Measurements from ENCODE around the gene TMEM63A.
"Not testable (repeated sequence)": the region's sequence is repeated elsewhere in the genome, so short reads cannot be mapped to it uniquely, and the experiment has no call there.

TMEM63A gene

GRCh38 chr1:225908013-225908640 is 25.9 kb upstream of the TMEM63A start:
- DNase-seq, result no peak

- no peak for DNase-seq
These were observed 25.2 kb upstream of the TMEM63A start for GRCh38 chr1:225907341-225907740.

- DNase-seq, result no peak
These were observed 24.3 kb upstream of the TMEM63A start for GRCh38 chr1:225906467-225906866.

- DNase-seq, result no peak
These were observed 21.4 kb upstream of the TMEM63A start for GRCh38 chr1:225903623-225904022.

GRCh38 chr1:225899044-225899925 is 17.1 kb upstream of the TMEM63A start:
- no peak for DNase-seq

- DNase-seq, result no peak
These were observed 15.7 kb upstream of the TMEM63A start for GRCh38 chr1:225897595-225898514.

- no peak for DNase-seq
These were observed 14.9 kb upstream of the TMEM63A start for GRCh38 chr1:225896937-225897549.

- no peak for DNase-seq
These were observed 14.3 kb upstream of the TMEM63A start for GRCh38 chr1:225896494-225896893.

GRCh38 chr1:225892307-225892706 is 10.1 kb upstream of the TMEM63A start:
- no peak for DNase-seq

- DNase-seq, result no peak
These were observed 9.2 kb upstream of the TMEM63A start for GRCh38 chr1:225891229-225891972.

GRCh38 chr1:225890346-225891228 is 8.4 kb upstream of the TMEM63A start:
- no peak for DNase-seq

GRCh38 chr1:225889743-225890142 is 7.6 kb upstream of the TMEM63A start:
- no peak for DNase-seq

- DNase-seq, result no peak
These were observed 6.9 kb upstream of the TMEM63A start, which contains the start of gene LEFTY1 for GRCh38 chr1:225888898-225889601. TSS of gene LEFTY1 (minus strand) at chr1:225889146. CDS start at chr1:225889066, 80 bp downstream.

- no peak for DNase-seq
These were observed 6.2 kb upstream of the TMEM63A start for GRCh38 chr1:225888289-225888897.

GRCh38 chr1:225887554-225888288 is 5.5 kb upstream of the TMEM63A start:
- DNase-seq, result not testable (repeated sequence)

GRCh38 chr1:225887030-225887314 is 4.8 kb upstream of the TMEM63A start:
- no peak for DNase-seq

GRCh38 chr1:225886159-225887029 is 4.2 kb upstream of the TMEM63A start:
- DNase-seq, result no peak

GRCh38 chr1:225885336-225885735 is 3.2 kb upstream of the TMEM63A start:
- no peak for DNase-seq
